HTR-8/SVneo (cell line): ENCODE data around the gene TSHB.
"Not testable (repeated sequence)": the region's sequence is repeated elsewhere in the genome, so short reads cannot be mapped to it uniquely, and the experiment has no call there.

Experiments used
- DNase-seq: peaks from one replicate; pipeline ENCODE4 v3.0.0; 2011; ENCODE audit warnings: low spot score, mixed read lengths; ENCODE audit not compliant: insufficient read length
- FAIRE-seq: peaks from 2 replicates; lab custom pipeline; 2011; peaks lifted over from hg19 to GRCh38; lab: Jason Lieb, UNC

The TSHB gene

GRCh38 chr1:115029526-115029925 is at the start of gene TSHB:
TSHB (plus strand) TSS chr1:115029826; CDS start chr1:115033363, 3,537 bp downstream.
- FAIRE-seq (no peak), DNase-seq (no peak)

GRCh38 chr1:114982251-114982650 is 47.4 kb upstream of the TSHB start:
- DNase-seq (no peak), FAIRE-seq (no peak)

- DNase-seq (no peak), FAIRE-seq (no peak)
Observed at GRCh38 chr1:114986286-114986685, 43.3 kb upstream of the TSHB start.

- no peak for DNase-seq
- FAIRE-seq: no peak
Observed at GRCh38 chr1:114988095-114988494, 41.5 kb upstream of the TSHB start.

GRCh38 chr1:114997510-114998289 is 31.9 kb upstream of the TSHB start:
- no peak for DNase-seq
- FAIRE-seq: no peak

- FAIRE-seq: no peak
- DNase-seq: no peak
Observed at GRCh38 chr1:115006191-115006590, 23.4 kb upstream of the TSHB start.

GRCh38 chr1:115012006-115012405 is 17.6 kb upstream of the TSHB start:
- DNase-seq: no peak
- FAIRE-seq: no peak

GRCh38 chr1:115012434-115012833 is 17.2 kb upstream of the TSHB start:
- FAIRE-seq: no peak
- no peak for DNase-seq

GRCh38 chr1:115013792-115014191 is 15.8 kb upstream of the TSHB start:
- FAIRE-seq (no peak), DNase-seq (no peak)

GRCh38 chr1:115019549-115019948 is 10.1 kb upstream of the TSHB start:
- not testable (repeated sequence) for FAIRE-seq, DNase-seq

GRCh38 chr1:115021145-115021544 is 8.5 kb upstream of the TSHB start:
- no peak for FAIRE-seq

GRCh38 chr1:115023593-115023992 is 6.0 kb upstream of the TSHB start:
- FAIRE-seq (no peak), DNase-seq (no peak)

More at GRCh38 chr1:115021145-115021544, 8.5 kb upstream of the TSHB start:
- DNase-seq: no peak

- no peak for FAIRE-seq
- no peak for DNase-seq
Observed at GRCh38 chr1:115031595-115031994, 2.0 kb downstream of the TSHB start.

GRCh38 chr1:115035652-115036051 is 6.0 kb downstream of the TSHB start:
- FAIRE-seq: no peak
- DNase-seq: no peak

GRCh38 chr1:115036814-115037507 is 7.3 kb downstream of the TSHB start:
- DNase-seq: no peak
- FAIRE-seq: no peak

GRCh38 chr1:115040501-115040900 is 10.9 kb downstream of the TSHB start:
- no peak for FAIRE-seq
- DNase-seq: no peak

- FAIRE-seq: no peak
Observed at GRCh38 chr1:115041654-115042053, 12.0 kb downstream of the TSHB start.

GRCh38 chr1:115046751-115047150 is 17.1 kb downstream of the TSHB start:
- no peak for DNase-seq
- no peak for FAIRE-seq

More at GRCh38 chr1:115041654-115042053, 12.0 kb downstream of the TSHB start:
- DNase-seq: no peak

GRCh38 chr1:115051850-115052249 is 22.2 kb downstream of the TSHB start:
- DNase-seq (no peak), FAIRE-seq (no peak)

- no peak for DNase-seq
- no peak for FAIRE-seq
Observed at GRCh38 chr1:115052454-115053083, 22.9 kb downstream of the TSHB start.

- DNase-seq: peak; percentile 46
- FAIRE-seq: no peak
Observed at GRCh38 chr1:115056395-115056798, 26.8 kb downstream of the TSHB start.
